ENCODE data around the gene GBGT1. TPM values are rescaled to one million over a fixed set of nuclear protein-coding genes. Genes with fewer than 3 reads are reported as not detected.

Gene GBGT1
- polyA plus RNA-seq, 1 donor from 2014 or later: not detected

- Histone ChIP-seq H3K79me2 (replicated peaks; ENCODE audit: insufficient read depth, low read length) (no peaks in the 10 kb centered on the region), H3K27ac (ENCODE audit: low read length) (no peak overlapping the region), H3K9ac (ENCODE audit: low read length) (no peak overlapping the region), H3F3A (ENCODE audit: insufficient read depth, low read length, poor library complexity, severe bottlenecking) (no peaks in the 10 kb centered on the region), H2AFZ (ENCODE audit: low read depth, low read length) (no peak overlapping the region), H4K20me1 (ENCODE audit: insufficient read depth) (no peaks in the 10 kb centered on the region), H3K9me3 (ENCODE audit: low read length) (no peaks in the 10 kb centered on the region), H3K4me3 (ENCODE audit: low read length) (no peak overlapping the region), H3K27me3 (ENCODE audit: insufficient read depth, low read depth, low read length) (peaks cover 7% of the 10 kb centered on the region), H3K9me2 (ENCODE audit: insufficient read depth, low read length) (no peaks in the 10 kb centered on the region), H3K36me3 (ENCODE audit: insufficient read depth, low read length) (no peaks in the 10 kb centered on the region), H3K4me2 (ENCODE audit: low read length) (no peak overlapping the region)
- no peak for TF ChIP-seq RAD21 (conservative IDR thresholded peaks at IDR 0.05)
- TF ChIP-seq, protein P1, sequence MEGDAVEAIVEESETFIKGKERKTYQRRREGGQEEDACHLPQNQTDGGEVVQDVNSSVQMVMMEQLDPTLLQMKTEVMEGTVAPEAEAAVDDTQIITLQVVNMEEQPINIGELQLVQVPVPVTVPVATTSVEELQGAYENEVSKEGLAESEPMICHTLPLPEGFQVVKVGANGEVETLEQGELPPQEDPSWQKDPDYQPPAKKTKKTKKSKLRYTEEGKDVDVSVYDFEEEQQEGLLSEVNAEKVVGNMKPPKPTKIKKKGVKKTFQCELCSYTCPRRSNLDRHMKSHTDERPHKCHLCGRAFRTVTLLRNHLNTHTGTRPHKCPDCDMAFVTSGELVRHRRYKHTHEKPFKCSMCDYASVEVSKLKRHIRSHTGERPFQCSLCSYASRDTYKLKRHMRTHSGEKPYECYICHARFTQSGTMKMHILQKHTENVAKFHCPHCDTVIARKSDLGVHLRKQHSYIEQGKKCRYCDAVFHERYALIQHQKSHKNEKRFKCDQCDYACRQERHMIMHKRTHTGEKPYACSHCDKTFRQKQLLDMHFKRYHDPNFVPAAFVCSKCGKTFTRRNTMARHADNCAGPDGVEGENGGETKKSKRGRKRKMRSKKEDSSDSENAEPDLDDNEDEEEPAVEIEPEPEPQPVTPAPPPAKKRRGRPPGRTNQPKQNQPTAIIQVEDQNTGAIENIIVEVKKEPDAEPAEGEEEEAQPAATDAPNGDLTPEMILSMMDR (IDR thresholded peaks at IDR 0.05; ENCODE audit: poor library complexity, severe bottlenecking): no peak
- no peak for TF ChIP-seq SMC3 (conservative IDR thresholded peaks at IDR 0.05; ENCODE audit: poor library complexity)
- TF ChIP-seq MXI1 (conservative IDR thresholded peaks at IDR 0.05; ENCODE audit: poor library complexity, severe bottlenecking): no peak
- no peak for TF ChIP-seq EP300 (conservative IDR thresholded peaks at IDR 0.05; ENCODE audit: poor library complexity, severe bottlenecking)
- no peak for TF ChIP-seq REST (IDR thresholded peaks at IDR 0.05; ENCODE audit: borderline replicate concordance)
- no peak for TF ChIP-seq POLR2AphosphoS5 (IDR thresholded peaks at IDR 0.05)
- TF ChIP-seq EZH2 (IDR thresholded peaks at IDR 0.05; ENCODE audit: borderline replicate concordance, insufficient read depth, low read length, poor library complexity, severe bottlenecking): no peak
- TF ChIP-seq TAF1 (IDR thresholded peaks at IDR 0.05; ENCODE audit: low read depth): no peak
Observed at GRCh38 chr9:133189826-133190225, 26.1 kb upstream of the GBGT1 start.

DNA sequence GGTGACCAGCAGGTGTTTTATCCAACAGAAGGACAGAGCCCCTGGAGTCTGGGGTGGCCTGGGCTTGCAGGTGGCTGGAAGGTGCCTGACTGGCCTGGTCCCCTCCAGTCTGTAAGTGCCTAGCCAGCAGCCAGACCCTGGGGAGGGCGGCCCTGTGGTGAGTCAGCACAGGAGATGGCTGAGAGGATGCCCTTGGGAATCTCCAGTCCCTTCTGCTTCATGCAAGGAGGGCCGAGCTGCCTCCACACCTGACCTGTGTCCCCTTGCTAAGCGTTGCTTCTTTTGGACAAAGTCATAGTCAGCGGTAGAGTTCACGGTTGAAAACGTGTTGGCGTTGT, 25.1 kb upstream of the GBGT1 start:
- Histone ChIP-seq H3K9me2 (ENCODE audit: insufficient read depth, low read length) (no peaks in the 10 kb centered on the region), H3K9ac (ENCODE audit: low read length) (no peak overlapping the region), H3F3A (ENCODE audit: insufficient read depth, low read length, poor library complexity, severe bottlenecking) (no peaks in the 10 kb centered on the region), H3K9me3 (ENCODE audit: low read length) (no peaks in the 10 kb centered on the region), H3K36me3 (ENCODE audit: insufficient read depth, low read length) (no peaks in the 10 kb centered on the region), H3K4me2 (ENCODE audit: low read length) (no peak overlapping the region), H2AFZ (ENCODE audit: low read depth, low read length) (no peak overlapping the region), H3K79me2 (replicated peaks; ENCODE audit: insufficient read depth, low read length) (no peaks in the 10 kb centered on the region), H4K20me1 (ENCODE audit: insufficient read depth) (no peaks in the 10 kb centered on the region), H3K27me3 (ENCODE audit: insufficient read depth, low read depth, low read length) (peaks cover 7% of the 10 kb centered on the region), H3K27ac (ENCODE audit: low read length) (no peak overlapping the region), H3K4me3 (ENCODE audit: low read length) (no peak overlapping the region)
- TF ChIP-seq TAF1 (IDR thresholded peaks at IDR 0.05; ENCODE audit: low read depth) (no peak), REST (IDR thresholded peaks at IDR 0.05; ENCODE audit: borderline replicate concordance) (no peak), EZH2 (IDR thresholded peaks at IDR 0.05; ENCODE audit: borderline replicate concordance, insufficient read depth, low read length, poor library complexity, severe bottlenecking) (no peak), MXI1 (conservative IDR thresholded peaks at IDR 0.05; ENCODE audit: poor library complexity, severe bottlenecking) (no peak), POLR2AphosphoS5 (IDR thresholded peaks at IDR 0.05) (no peak), SMC3 (conservative IDR thresholded peaks at IDR 0.05; ENCODE audit: poor library complexity) (no peak), RAD21 (conservative IDR thresholded peaks at IDR 0.05) (no peak), EP300 (conservative IDR thresholded peaks at IDR 0.05; ENCODE audit: poor library complexity, severe bottlenecking) (no peak)
- TF ChIP-seq, protein P1 (IDR thresholded peaks at IDR 0.05; ENCODE audit: poor library complexity, severe bottlenecking): no peak
